ENCODE results near the gene DGKB.

DGKB gene

GRCh38 chr7:14125998-14126397, 776.6 kb downstream of the DGKB start:
- DNase-seq (ENCODE audit: extremely low spot score) = no peak
- TF ChIP-seq CTCF (IDR thresholded peaks at IDR 0.05; ENCODE audit: control extremely low read depth, extremely low read depth, low read depth, missing control alignments) = no peak
- ChIA-PET POLR2A (no interaction called here), CTCF (interaction anchor here (1.0 to 1.1 kb wide), 2 partner anchors 9 to 10 kb away, joined by 3 read pairs; no protein-coding TSS in a partner anchor)

GRCh38 chr7:14124716-14125115, 777.8 kb downstream of the DGKB start:
- POLR2A ChIA-PET = no interaction called here
- DNase-seq (ENCODE audit: extremely low spot score) = no peak
- no peak for TF ChIP-seq CTCF (IDR thresholded peaks at IDR 0.05; ENCODE audit: control extremely low read depth, extremely low read depth, low read depth, missing control alignments)
- CTCF ChIA-PET = no interaction called here

GRCh38 chr7:14123923-14124322, 778.6 kb downstream of the DGKB start:
- ChIA-PET POLR2A (no interaction called here), CTCF (no interaction called here)
- DNase-seq (ENCODE audit: extremely low spot score) = no peak
- no peak for TF ChIP-seq CTCF (IDR thresholded peaks at IDR 0.05; ENCODE audit: control extremely low read depth, extremely low read depth, low read depth, missing control alignments)

GRCh38 chr7:14115701-14116100, 786.9 kb downstream of the DGKB start:
- POLR2A ChIA-PET = no interaction called here
- DNase-seq (ENCODE audit: extremely low spot score) = no peak
- CTCF ChIA-PET = no interaction called here
- TF ChIP-seq CTCF (IDR thresholded peaks at IDR 0.05; ENCODE audit: control extremely low read depth, extremely low read depth, low read depth, missing control alignments) = no peak

GRCh38 chr7:14104861-14105260, 797.7 kb downstream of the DGKB start:
- DNase-seq (ENCODE audit: extremely low spot score) = no peak
- CTCF ChIA-PET = interaction anchor here (0.8 kb wide), 1 partner anchor 35 kb away, joined by 3 read pairs; no protein-coding TSS in a partner anchor
- no peak for TF ChIP-seq CTCF (IDR thresholded peaks at IDR 0.05; ENCODE audit: control extremely low read depth, extremely low read depth, low read depth, missing control alignments)
- POLR2A ChIA-PET = no interaction called here

GRCh38 chr7:14096159-14096558, 806.4 kb downstream of the DGKB start:
- ChIA-PET POLR2A (no interaction called here), CTCF (interaction anchor here (1.7 kb wide), 1 partner anchor 15 kb away, joined by 3 read pairs; no protein-coding TSS in a partner anchor)
- no peak for DNase-seq (ENCODE audit: extremely low spot score)
- TF ChIP-seq CTCF (IDR thresholded peaks at IDR 0.05; ENCODE audit: control extremely low read depth, extremely low read depth, low read depth, missing control alignments) = no peak

Measured in GM10248 (cell line).